A673 (cell line): ENCODE results near the gene SMTN.

Experiments
- CTCF ChIP-seq: fragments of 300-800, 200-600 bp; sonication (generic); conservative IDR thresholded peaks from 2 replicates; pipeline ENCODE4 v1.5.1; 2017; ENCODE audit warnings: low read depth, mild to moderate bottlenecking, antibody characterized with exemption, low read length, moderate library complexity, mixed read lengths
- EZH2 ChIP-seq: fragments of 200-600 bp; sonication (generic); IDR thresholded peaks from 2 replicates; pipeline ENCODE4 v1.6.1; 2017; ENCODE audit warnings: borderline replicate concordance, low read depth, mild to moderate bottlenecking, mixed read lengths, antibody characterized with exemption, low read length; ENCODE audit not compliant: poor library complexity, severe bottlenecking

GRCh38 chr22:31150615-31151014 lies 69.5 kb downstream of the SMTN start:
- TF ChIP-seq EZH2 (no peak), CTCF (peak; percentile 27; the same call in 1 of the 2 replicates)
